NCI-H2227 (cell line): ENCODE results near the gene TBX6.

Source experiments
- DNase-seq: peaks from one replicate; lab custom pipeline; 2025; ENCODE audit not compliant: unreplicated experiment; lab: John Stamatoyannopoulos, UW

Gene TBX6

DNA sequence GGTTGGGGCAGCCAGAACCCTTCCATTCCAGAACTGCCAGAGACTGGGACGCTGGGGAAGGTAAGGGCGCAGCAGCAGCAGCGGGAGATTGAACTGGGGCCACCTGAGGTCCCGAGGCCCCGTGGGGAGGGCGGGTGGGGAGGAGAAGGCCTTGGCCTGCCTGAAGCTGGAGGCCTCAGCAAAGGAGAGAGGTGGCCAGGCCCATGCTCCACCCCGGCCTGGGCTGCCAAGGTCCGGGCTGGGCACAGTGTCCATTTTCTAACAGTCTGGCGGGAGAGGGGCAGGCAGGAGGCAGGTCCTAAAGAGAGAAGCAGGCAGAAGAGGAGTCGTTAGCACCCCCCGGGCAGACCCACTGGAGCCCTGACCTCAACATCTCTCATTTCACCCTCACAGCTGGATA lies 22.7 kb upstream of the TBX6 start:
- DNase-seq, result no peak

- no peak for DNase-seq
Measured at GRCh38 chr16:30113711-30114333, 22.1 kb upstream of the TBX6 start.

GRCh38 chr16:30113031-30113710 lies 21.4 kb upstream of the TBX6 start, which contains the start of gene GDPD3:
Gene GDPD3, minus strand, starts transcription at chr16:30113537. Its CDS starts 59 bp downstream, at chr16:30113478.
- no peak for DNase-seq

DNA sequence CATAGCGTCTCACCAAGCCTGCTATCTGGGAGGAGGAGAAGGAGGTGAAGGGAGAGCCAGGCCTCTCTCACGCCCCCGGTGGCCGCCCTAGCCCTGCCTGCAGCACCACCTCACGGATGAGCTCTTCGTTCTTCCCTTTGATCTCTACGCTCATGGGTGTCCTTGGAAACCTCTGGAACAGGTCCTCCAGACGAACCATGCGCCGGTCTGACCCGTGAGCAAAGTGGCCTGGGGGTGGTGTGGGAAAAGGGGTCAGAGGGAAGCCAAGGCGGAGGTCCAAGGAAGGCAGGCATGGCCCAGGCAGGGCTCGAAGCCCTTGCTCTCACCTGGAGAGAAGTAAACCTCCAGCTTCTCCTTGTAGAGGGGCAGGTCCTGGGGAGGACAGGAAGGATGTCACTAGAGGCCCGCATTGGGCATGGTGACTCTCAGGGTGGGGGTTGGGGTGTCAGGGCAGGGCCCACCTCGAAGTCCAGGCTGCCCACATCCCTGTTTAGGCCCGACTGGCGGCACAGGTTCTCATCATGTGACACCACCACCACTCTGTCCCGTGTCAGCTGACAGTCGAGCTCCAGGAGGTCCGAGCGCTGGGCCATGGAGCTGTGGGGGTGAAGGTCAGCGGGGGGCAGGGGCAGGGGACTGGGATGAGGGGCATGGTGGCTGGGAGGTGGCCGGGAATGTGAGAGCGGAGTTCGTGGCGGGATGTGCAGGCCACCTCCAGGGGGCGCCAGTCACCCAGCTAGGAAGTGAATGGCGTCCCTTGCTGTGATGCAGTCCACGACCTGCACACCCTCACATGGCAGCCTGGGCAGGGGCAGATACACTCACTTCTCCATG lies 20.7 kb upstream of the TBX6 start:
- DNase-seq, result peak; percentile 18

- DNase-seq, result no peak
Measured at GRCh38 chr16:30110661-30111060, 18.9 kb upstream of the TBX6 start.

DNA sequence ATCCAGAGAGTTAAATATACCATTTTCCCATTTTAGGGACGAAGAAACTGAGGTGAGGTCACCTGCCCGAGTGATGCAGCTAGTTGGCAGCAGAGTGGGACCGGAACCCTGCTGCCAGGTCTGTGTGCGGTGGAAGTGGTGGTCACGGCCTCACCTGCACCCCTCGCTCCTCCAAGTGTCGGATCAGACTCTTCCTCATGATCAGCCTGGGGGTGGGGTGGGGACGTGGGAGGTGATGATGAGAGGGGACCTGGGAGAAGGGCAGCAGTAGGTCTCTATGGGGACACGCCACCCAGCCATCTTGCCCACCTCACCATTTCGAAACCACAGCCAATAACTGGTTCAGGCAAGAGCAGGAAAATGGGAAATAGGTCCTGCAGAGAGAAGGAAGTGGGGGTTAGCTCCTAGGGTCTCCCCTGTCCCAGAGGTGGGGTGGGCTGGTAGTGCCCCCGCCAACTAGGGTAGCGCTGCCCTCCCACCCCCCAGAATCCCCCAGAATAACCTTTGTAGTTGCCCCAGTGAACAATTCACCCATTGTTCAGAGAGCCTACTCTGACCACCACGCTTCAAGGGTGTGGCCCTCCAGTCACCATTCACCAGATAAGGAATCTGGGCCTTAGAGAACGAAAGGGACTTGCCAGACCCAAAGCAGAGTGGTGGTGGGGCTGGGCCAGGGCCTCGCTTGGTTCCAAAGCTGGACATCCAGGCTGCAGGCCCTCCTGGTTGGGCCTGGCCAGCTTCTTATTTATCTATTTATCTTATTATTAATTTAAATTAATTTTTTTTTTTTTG lies 16.5 kb upstream of the TBX6 start:
- DNase-seq, result no peak

- DNase-seq, result no peak
Measured at GRCh38 chr16:30104492-30104891, 12.8 kb upstream of the TBX6 start.

GRCh38 chr16:30104090-30104489 lies 12.4 kb upstream of the TBX6 start:
- DNase-seq, result no peak

GRCh38 chr16:30096862-30097563 lies 5.3 kb upstream of the TBX6 start:
- no peak for DNase-seq

DNA sequence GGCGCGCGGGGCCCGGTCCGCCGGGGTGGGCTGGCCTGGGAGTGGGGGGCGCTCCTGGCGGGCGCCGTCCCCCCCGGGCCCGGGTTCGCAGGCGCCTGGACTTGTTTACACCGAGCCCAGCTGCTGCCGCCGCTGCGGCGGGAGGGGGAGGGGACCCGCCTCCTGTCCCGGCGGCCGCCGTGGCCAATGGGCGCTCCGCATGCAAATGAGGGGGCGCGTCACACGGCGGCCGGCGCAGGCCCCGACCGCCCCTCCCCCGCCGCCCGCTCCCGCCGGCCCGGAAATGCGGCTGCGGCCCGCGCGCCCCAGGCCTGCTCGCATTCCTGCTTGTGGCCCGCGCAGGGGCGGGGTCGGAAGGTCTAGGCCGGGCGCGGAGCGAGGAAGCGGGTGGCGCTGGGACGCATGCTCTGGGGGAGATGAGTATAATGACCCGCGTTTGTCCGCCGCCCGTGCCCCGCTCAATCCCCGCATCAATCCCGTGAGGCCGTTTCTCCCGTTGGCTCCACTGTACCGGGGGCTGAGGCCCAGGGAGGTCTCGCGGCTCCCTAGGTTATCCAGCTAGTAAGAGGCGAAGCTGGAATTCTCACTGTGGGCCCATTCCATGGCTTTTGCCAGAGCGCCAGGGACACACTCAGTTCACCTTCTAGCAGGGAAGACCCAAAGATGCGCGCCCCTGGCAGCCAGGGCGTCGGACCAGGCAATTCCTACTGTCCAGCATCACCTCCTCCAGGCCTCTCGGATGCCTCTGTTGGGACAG lies 4.6 kb upstream of the TBX6 start, which contains the start of gene YPEL3:
TSS of gene YPEL3 (minus strand) at position 109 of the 757 bp plus-strand sequence. CDS start 731 bp downstream, outside the sequence.
- peak; percentile 93 for DNase-seq

DNA sequence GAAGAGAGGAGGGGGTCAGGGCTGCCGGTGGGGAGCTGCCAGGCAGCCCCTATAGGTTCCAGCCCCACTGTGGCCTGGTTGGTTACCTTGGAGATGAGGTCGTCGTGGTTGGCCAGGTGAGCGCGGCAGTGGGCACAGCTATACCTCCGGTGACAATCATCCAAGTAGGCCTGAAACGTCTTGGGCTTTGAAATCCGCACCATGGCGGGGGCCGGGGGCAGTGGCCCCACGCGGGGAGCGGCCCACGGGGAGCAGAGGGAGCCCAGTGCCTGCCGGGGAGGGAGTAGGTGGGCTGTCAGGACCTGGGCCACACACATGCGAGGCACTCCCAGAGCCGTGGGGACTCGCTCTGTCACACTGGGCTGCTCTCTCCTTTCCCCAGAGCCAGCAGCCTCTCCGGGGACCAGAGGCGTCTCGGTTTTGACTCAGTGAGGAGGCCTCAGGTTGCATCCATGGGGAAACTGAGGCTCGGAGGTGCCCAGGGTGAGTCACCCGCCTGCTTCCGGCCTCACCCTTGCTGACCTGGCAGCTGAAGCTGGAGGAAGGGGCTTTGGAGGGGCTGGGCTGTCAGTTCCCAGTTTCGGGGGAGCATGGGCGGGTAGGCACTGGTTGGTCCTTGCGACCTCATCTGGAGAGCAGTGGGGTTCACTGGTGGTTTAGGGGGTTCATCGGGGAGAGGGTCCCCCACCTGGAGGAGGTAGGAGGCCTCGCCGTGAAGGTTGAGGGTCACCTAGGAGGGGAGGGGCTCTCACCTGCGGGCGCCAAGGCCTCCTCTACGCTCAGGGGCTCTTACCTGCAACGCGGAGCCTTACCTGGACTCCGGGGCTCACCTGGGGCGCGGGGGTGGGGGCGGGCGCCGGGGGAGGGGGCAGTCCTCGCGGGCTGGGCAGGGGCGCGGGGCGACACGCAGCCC lies 3.7 kb upstream of the TBX6 start:
- no peak for DNase-seq

GRCh38 chr16:30094541-30095165 lies 2.9 kb upstream of the TBX6 start:
- DNase-seq, result no peak

GRCh38 chr16:30092373-30093010 lies 768 bp upstream of the TBX6 start:
- DNase-seq, result peak; percentile 92

- no peak for DNase-seq
Measured at GRCh38 chr16:30090610-30091331, 953 bp downstream of the TBX6 start.

GRCh38 chr16:30088832-30089624 lies 2.7 kb downstream of the TBX6 start:
- no peak for DNase-seq

- no peak for DNase-seq
Measured at GRCh38 chr16:30088237-30088831, 3.4 kb downstream of the TBX6 start.
